Mesenchymal stem cell (in vitro differentiated cells and primary cell): ENCODE results near the gene USP36.

Experiments
- DNase-seq: peaks from one replicate; pipeline ENCODE4 v3.0.0-alpha.2; 2013
- H2AFZ ChIP-seq: one replicate; pipeline ENCODE4 v1.6.1; 2013; ENCODE audit warnings: low read depth, mild to moderate bottlenecking, control low read depth, inconsistent platforms, low read length, moderate library complexity
- H2AK5ac ChIP-seq: 2 replicates; pipeline ENCODE4 v1.6.1; 2013; ENCODE audit warnings: low read length, moderate library complexity, mild to moderate bottlenecking, inconsistent platforms; ENCODE audit not compliant: severe bottlenecking
- H2BK120ac ChIP-seq: one replicate; pipeline ENCODE4 v1.6.1; 2013; ENCODE audit warnings: low read depth, mild to moderate bottlenecking, inconsistent platforms, low read length, moderate library complexity
- H2BK12ac ChIP-seq, 2 experiments: one replicate each; pipeline ENCODE4 v1.6.1; 2013; ENCODE audit warnings: inconsistent platforms in 2 of 2, low read length in 2 of 2, mild to moderate bottlenecking in 2 of 2, moderate library complexity in 2 of 2, control low read depth in 1 of 2
- H2BK15ac ChIP-seq: one replicate; pipeline ENCODE4 v1.6.1; 2013; ENCODE audit warnings: mild to moderate bottlenecking, low read depth, inconsistent platforms; ENCODE audit not compliant: poor library complexity, severe bottlenecking
- H2BK5ac ChIP-seq: 2 replicates; pipeline ENCODE4 v1.6.1; 2013; ENCODE audit warnings: low read depth, mild to moderate bottlenecking, low read length, control low read depth, inconsistent platforms; ENCODE audit not compliant: poor library complexity, severe bottlenecking
- H3K14ac ChIP-seq, 2 experiments: one replicate each; pipeline ENCODE4 v1.6.1; 2013; ENCODE audit warnings: inconsistent platforms in 2 of 2, low read length in 2 of 2, control low read depth in 1 of 2, mild to moderate bottlenecking in 1 of 2, moderate library complexity in 1 of 2
- H3K18ac ChIP-seq, 2 experiments: one replicate each; pipeline ENCODE4 v1.6.1; 2013; ENCODE audit warnings: inconsistent platforms in 2 of 2, low read length in 2 of 2, control low read depth in 1 of 2, low read depth in 1 of 2, mild to moderate bottlenecking in 1 of 2
- H3K23ac ChIP-seq, 2 experiments: one replicate each; pipeline ENCODE4 v1.6.1; 2013; ENCODE audit warnings: inconsistent platforms in 2 of 2, low read length in 2 of 2, mild to moderate bottlenecking in 2 of 2, moderate library complexity in 2 of 2, control low read depth in 1 of 2
- H3K27ac ChIP-seq: 2 replicates; pipeline ENCODE4 v1.5.1; 2013; ENCODE audit warnings: mild to moderate bottlenecking, moderate library complexity, low read length, control low read depth, inconsistent platforms; ENCODE audit not compliant: poor library complexity, severe bottlenecking
- H3K27me3 ChIP-seq, 2 experiments: 2 replicates each; pipeline versions ENCODE4 v1.6.1 to v1.7.0; 2013; ENCODE audit warnings: low read length in 2 of 2, mild to moderate bottlenecking in 2 of 2, moderate library complexity in 2 of 2, control low read depth in 1 of 2, inconsistent platforms in 1 of 2; ENCODE audit not compliant: control insufficient read depth in 1 of 2, insufficient read depth in 1 of 2
- H3K36me3 ChIP-seq, 2 experiments: 2 replicates each; pipeline versions ENCODE4 v1.6.1 to v1.7.0; 2013; ENCODE audit warnings: low read length in 2 of 2, control low read depth in 1 of 2, inconsistent platforms in 1 of 2, low read depth in 1 of 2, mild to moderate bottlenecking in 1 of 2; ENCODE audit not compliant: insufficient read depth in 2 of 2, control insufficient read depth in 1 of 2
- H3K4ac ChIP-seq, 2 experiments: one replicate each; pipeline ENCODE4 v1.6.1; 2013; ENCODE audit warnings: inconsistent platforms in 2 of 2, low read length in 2 of 2, mild to moderate bottlenecking in 2 of 2, moderate library complexity in 2 of 2, control low read depth in 1 of 2, low read depth in 1 of 2
- H3K4me1 ChIP-seq: 2 replicates; pipeline ENCODE4 v1.6.1; 2013; ENCODE audit warnings: low read depth, low read length, control low read depth; ENCODE audit not compliant: control insufficient read depth, insufficient read depth
- H3K4me2 ChIP-seq: 2 replicates; pipeline ENCODE4 v1.6.1; 2013; ENCODE audit warnings: low read length, mild to moderate bottlenecking, inconsistent platforms; ENCODE audit not compliant: poor library complexity, severe bottlenecking
- H3K4me3 ChIP-seq, 2 experiments: 2 replicates each; pipeline versions ENCODE4 v1.5.1 to v1.7.0; 2013; ENCODE audit warnings: low read length in 2 of 2, mild to moderate bottlenecking in 2 of 2, control low read depth in 1 of 2, low read depth in 1 of 2; ENCODE audit not compliant: insufficient read depth in 1 of 2
- H3K79me1 ChIP-seq: replicated peaks from 2 replicates; pipeline ENCODE4 v1.6.1; 2013; ENCODE audit warnings: mild to moderate bottlenecking, control low read depth, low read length, inconsistent platforms; ENCODE audit not compliant: poor library complexity, severe bottlenecking
- H3K9ac ChIP-seq: 2 replicates; pipeline ENCODE4 v1.7.0; 2013; ENCODE audit warnings: mild to moderate bottlenecking, low read length, moderate library complexity
- H3K9me3 ChIP-seq: 2 replicates; pipeline ENCODE4 v1.7.0; 2013; ENCODE audit warnings: mild to moderate bottlenecking, low read length; ENCODE audit not compliant: control insufficient read depth
- H4K8ac ChIP-seq: one replicate; pipeline ENCODE4 v1.6.1; 2013; ENCODE audit warnings: inconsistent platforms, mild to moderate bottlenecking, low read length, moderate library complexity
- H4K91ac ChIP-seq: one replicate; pipeline ENCODE4 v1.6.1; 2013; ENCODE audit warnings: mild to moderate bottlenecking, low read length, inconsistent platforms
- WGBS: methylation state at CpG from one replicate; pipeline ENCODE4 v1.1.7; 2013; ENCODE audit warnings: mixed read lengths; 5-methylcytosine and 5-hydroxymethylcytosine counted together

USP36 gene

GRCh38 chr17:78763561-78763960 lies 77.1 kb downstream of the USP36 start:
- no peak overlapping the region for H2BK12ac ChIP-seq
- no peaks in the 10 kb centered on the region for H3K27me3 ChIP-seq
- no peak overlapping the region for H4K91ac ChIP-seq
- H2BK5ac ChIP-seq = no peak overlapping the region
- H2AFZ ChIP-seq = no peak overlapping the region
- H3K9me3 ChIP-seq = no peaks in the 10 kb centered on the region
- no peak overlapping the region for H2BK120ac ChIP-seq
- no peak overlapping the region for H3K23ac ChIP-seq
- H2AK5ac ChIP-seq = no peak overlapping the region
- H3K18ac ChIP-seq = no peak overlapping the region
- no peak overlapping the region for H3K27ac ChIP-seq
- H3K9ac ChIP-seq = no peak overlapping the region
- H2BK15ac ChIP-seq = no peak overlapping the region
- 97% methylated on average over 2 of the region's 3 CpGs for WGBS
- no peak overlapping the region for H4K8ac ChIP-seq
- no peak overlapping the region for H3K4ac ChIP-seq
- H3K36me3 ChIP-seq = no peaks in the 10 kb centered on the region
- no peak overlapping the region for H3K14ac ChIP-seq
- peaks cover 4% of the 10 kb centered on the region for H3K4me1 ChIP-seq
- DNase-seq = no peak
- H3K4me3 ChIP-seq = no peak overlapping the region
- H3K4me2 ChIP-seq = no peak overlapping the region
- H3K79me1 ChIP-seq = peaks cover 25% of the 10 kb centered on the region

DNA sequence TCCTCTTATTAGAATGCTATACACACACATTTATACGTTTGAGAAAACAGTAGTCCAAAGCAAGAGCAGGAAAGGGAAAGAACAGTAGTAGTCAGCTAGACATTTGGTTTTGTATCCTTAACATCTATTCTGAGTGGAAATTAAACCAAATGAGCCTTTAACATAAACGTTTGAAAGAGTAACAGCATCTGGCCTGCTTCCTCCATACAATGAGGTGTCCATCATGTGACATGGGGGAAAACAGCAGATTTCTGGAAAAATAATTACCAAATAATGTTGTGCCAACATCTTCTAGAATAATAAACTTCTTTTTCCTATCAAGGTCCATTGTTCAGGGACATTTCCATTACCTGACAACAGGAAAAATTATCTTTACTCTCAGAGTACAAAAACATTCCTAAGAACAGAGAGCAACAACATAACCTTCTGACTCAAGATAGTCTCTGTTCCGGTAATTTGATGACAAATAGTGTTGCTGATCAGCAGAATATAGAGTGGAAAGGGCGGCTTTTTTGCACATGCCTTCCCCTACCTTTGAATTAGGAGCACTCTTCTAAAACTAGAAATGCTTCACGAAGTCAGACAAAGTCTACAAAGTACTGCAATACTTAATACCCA lies 78.7 kb downstream of the USP36 start:
- no peak overlapping the region for H3K14ac ChIP-seq
- no peak overlapping the region for H2BK5ac ChIP-seq
- H3K27ac ChIP-seq = no peak overlapping the region
- no peak overlapping the region for H2BK12ac ChIP-seq
- H2BK15ac ChIP-seq = no peak overlapping the region
- no peaks in the 10 kb centered on the region for H3K27me3 ChIP-seq
- H3K4me2 ChIP-seq = no peak overlapping the region
- H3K36me3 ChIP-seq = no peaks in the 10 kb centered on the region
- H4K8ac ChIP-seq = no peak overlapping the region
- H3K4me1 ChIP-seq = peaks cover under 1% of the 10 kb centered on the region
- no peak overlapping the region for H3K4ac ChIP-seq
- H3K4me3 ChIP-seq = no peak overlapping the region
- H2AFZ ChIP-seq = no peak overlapping the region
- no peak overlapping the region for H3K23ac ChIP-seq
- peak; percentile 32 for DNase-seq
- no peaks in the 10 kb centered on the region for H3K9me3 ChIP-seq
- no peak overlapping the region for H2BK120ac ChIP-seq
- H3K18ac ChIP-seq = no peak overlapping the region
- peaks cover 26% of the 10 kb centered on the region for H3K79me1 ChIP-seq
- H4K91ac ChIP-seq = no peak overlapping the region
- H2AK5ac ChIP-seq = no peak overlapping the region
- 60% methylated on average over 3 of the region's 5 CpGs for WGBS
- peak overlapping the region; percentile 6 for H3K9ac ChIP-seq

DNA sequence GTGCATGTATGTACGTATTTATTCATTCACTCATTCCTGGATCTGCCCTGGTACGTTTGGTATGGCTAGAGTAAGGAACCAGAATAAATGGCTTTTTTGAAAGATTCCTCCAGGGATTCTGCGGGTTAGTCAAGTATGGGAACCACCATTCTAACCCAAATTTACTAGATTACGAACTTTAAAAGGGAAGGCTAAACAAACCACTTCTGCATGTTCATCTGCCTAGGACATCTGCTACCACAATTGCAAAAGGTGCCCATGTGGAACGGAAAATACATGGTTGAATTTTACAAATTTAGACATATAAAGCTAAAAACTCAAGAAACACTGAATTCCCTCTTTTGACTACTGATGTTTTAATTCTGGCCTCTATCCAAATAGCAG lies 80.7 kb downstream of the USP36 start:
- Histone ChIP-seq H2AFZ (no peak overlapping the region), H3K4me3 (no peak overlapping the region), H3K36me3 (no peaks in the 10 kb centered on the region), H3K4me2 (no peak overlapping the region), H2AK5ac (no peak overlapping the region), H3K79me1 (peaks cover 18% of the 10 kb centered on the region), H2BK5ac (no peak overlapping the region), H4K8ac (no peak overlapping the region), H3K27me3 (no peaks in the 10 kb centered on the region), H3K27ac (no peak overlapping the region), H3K9ac (no peak overlapping the region), H4K91ac (no peak overlapping the region), H3K14ac (no peak overlapping the region), H3K4ac (no peak overlapping the region), H2BK15ac (no peak overlapping the region), H3K4me1 (no peaks in the 10 kb centered on the region), H3K18ac (no peak overlapping the region), H2BK120ac (no peak overlapping the region), H3K9me3 (no peaks in the 10 kb centered on the region), H3K23ac (no peak overlapping the region), H2BK12ac (no peak overlapping the region)
- WGBS = 97% methylated on average over 5 of the region's 5 CpGs
- no peak for DNase-seq

GRCh38 chr17:78759203-78759968 lies 81.2 kb downstream of the USP36 start:
- Histone ChIP-seq H3K9ac (no peak overlapping the region), H2BK5ac (no peak overlapping the region), H3K23ac (no peak overlapping the region), H3K4me2 (no peak overlapping the region), H3K9me3 (no peaks in the 10 kb centered on the region), H3K14ac (no peak overlapping the region), H2BK15ac (no peak overlapping the region), H2BK12ac (no peak overlapping the region), H2AK5ac (no peak overlapping the region), H3K4ac (no peak overlapping the region), H2BK120ac (no peak overlapping the region), H3K4me1 (no peaks in the 10 kb centered on the region), H3K4me3 (no peak overlapping the region), H4K91ac (no peak overlapping the region), H3K36me3 (no peaks in the 10 kb centered on the region), H3K18ac (no peak overlapping the region), H3K79me1 (peaks cover 17% of the 10 kb centered on the region), H3K27me3 (no peaks in the 10 kb centered on the region), H4K8ac (no peak overlapping the region), H2AFZ (no peak overlapping the region), H3K27ac (no peak overlapping the region)
- DNase-seq = peak; percentile 47
- 97% methylated on average over 10 of the region's 11 CpGs for WGBS
